OCI-LY7 (cell line): Measurements from ENCODE around the gene GTPBP4. TPM values are rescaled to one million over a fixed set of nuclear protein-coding genes. Genes with fewer than 3 reads are reported as not detected.

Source experiments
- BruUV-seq: library from RNA; stranded (reverse); fragments of 400-500 nt; replicated peaks from 2 replicates; lab custom pipeline; 2021; lab: Mats Ljungman, UMichigan
- CTCF ChIA-PET: fragments of 300-600 bp; sonication (Branson Sonifier 250); formaldehyde crosslinking; loops from one replicate; lab custom pipeline; 2022; ENCODE audit warnings: antibody characterized with exemption; ENCODE audit not compliant: unreplicated experiment; lab: Charles Lee
- POLR2A ChIA-PET: fragments of 300-600 bp; sonication (Branson Sonifier 250); formaldehyde crosslinking; loops from one replicate; lab custom pipeline; 2022; ENCODE audit warnings: antibody characterized with exemption; lab: Charles Lee
- DNase-seq: peaks from one replicate; pipeline ENCODE4 v3.0.0-alpha.2; 2015; ENCODE audit warnings: low spot score
- H2AFZ ChIP-seq: fragments of 200-600 bp; sonication (generic), shearing (Covaris generic); 2 replicates; pipeline ENCODE4 v1.6.1; 2014; ENCODE audit warnings: mild to moderate bottlenecking, antibody characterized with exemption, low read length, moderate library complexity
- H3K27ac ChIP-seq: fragments of 200-600 bp; sonication (generic); 2 replicates; pipeline ENCODE4 v1.5.1; 2014; ENCODE audit warnings: mixed run types, low read depth, mild to moderate bottlenecking, moderate library complexity, low read length, inconsistent platforms; ENCODE audit not compliant: poor library complexity, severe bottlenecking
- H3K36me3 ChIP-seq: fragments of 200-600 bp; sonication (generic); 2 replicates; pipeline ENCODE4 v1.6.1; 2014; ENCODE audit warnings: mild to moderate bottlenecking, antibody characterized with exemption, low read length, moderate library complexity, mixed read lengths; ENCODE audit not compliant: insufficient read depth
- H3K4me1 ChIP-seq: fragments of 200-600 bp; sonication (generic); 2 replicates; pipeline ENCODE4 v1.5.1; 2014; ENCODE audit warnings: mild to moderate bottlenecking, low read length; ENCODE audit not compliant: insufficient read depth, poor library complexity, severe bottlenecking
- H3K4me2 ChIP-seq: fragments of 200-600 bp; sonication (generic); 2 replicates; pipeline ENCODE4 v1.6.1; 2014; ENCODE audit warnings: mild to moderate bottlenecking, low read length
- H3K4me3 ChIP-seq: fragments of 200-600 bp; sonication (generic); 2 replicates; pipeline ENCODE4 v1.5.1; 2014; ENCODE audit warnings: mild to moderate bottlenecking, low read depth, low read length; ENCODE audit not compliant: poor library complexity, severe bottlenecking
- H3K79me2 ChIP-seq: fragments of 200-600 bp; sonication (generic); 2 replicates; pipeline ENCODE4 v1.6.1; 2016; ENCODE audit warnings: low read depth, mild to moderate bottlenecking, low read length, moderate library complexity, mixed read lengths; ENCODE audit not compliant: insufficient read depth
- H3K9me2 ChIP-seq: fragments of 200-600 bp; sonication (generic); 2 replicates; pipeline ENCODE4 v1.6.1; 2016; ENCODE audit warnings: mild to moderate bottlenecking, low read length, mixed read lengths; ENCODE audit not compliant: insufficient read depth
- H3K9me3 ChIP-seq: fragments of 200-600 bp; sonication (generic); 2 replicates; pipeline ENCODE4 v1.6.1; 2014; ENCODE audit warnings: mild to moderate bottlenecking, mixed run types, low read length, mixed read lengths
- H4K20me1 ChIP-seq: fragments of 200-600 bp; sonication (generic); 2 replicates; pipeline ENCODE4 v1.6.1; 2014; ENCODE audit warnings: mild to moderate bottlenecking, antibody characterized with exemption, low read length, moderate library complexity, mixed read lengths; ENCODE audit not compliant: insufficient read depth
- CTCF ChIP-seq: fragments of 200-600 bp; sonication (generic); conservative IDR thresholded peaks from 2 replicates; pipeline ENCODE4 v1.5.1; 2014; ENCODE audit warnings: mild to moderate bottlenecking, antibody characterized with exemption, low read length, moderate library complexity, mixed read lengths
- EZH2phosphoT487 ChIP-seq: fragments of 200-600 bp; sonication (generic); IDR thresholded peaks from 2 replicates; pipeline ENCODE4 v1.6.1; 2018; ENCODE audit warnings: low read depth, borderline replicate concordance, mild to moderate bottlenecking, mixed run types, antibody characterized with exemption, low read length, moderate library complexity, mixed read lengths
- intact Hi-C: fragments of 100-400 bp; cut with micrococcal nuclease; formaldehyde crosslinking; loops from one replicate; pipeline ENCODE4 v1.10.0; 2022; ENCODE audit not compliant: unreplicated experiment
- total RNA-seq, 2 experiments: library from RNA; depleted of rRNA in 1 of 2; stranded (reverse); fragments of >200 nt in 1 of 2; shearing (Covaris generic) in 1 of 2; gene quantifications; 2 replicates each; pipeline ENCODE4 v1.2.3, GENCODE V29; 2014 to 2022

GTPBP4 gene
- total RNA-seq, 2 experiments from 2014 or later = 61.0 to 108 TPM

GRCh38 chr10:976316-976715 is 11.9 kb upstream of the GTPBP4 start:
- peaks cover 25% of the 10 kb centered on the region for H3K9me3 ChIP-seq
- H3K27ac ChIP-seq = no peak overlapping the region
- H3K9me2 ChIP-seq = no peaks in the 10 kb centered on the region
- no peaks in the 10 kb centered on the region for H4K20me1 ChIP-seq
- H3K4me2 ChIP-seq = no peak overlapping the region
- ChIA-PET POLR2A (no interaction called here), CTCF (no interaction called here)
- intact Hi-C loops = no loop called here
- no peak overlapping the region for H2AFZ ChIP-seq
- no peak for DNase-seq
- no TSS peak for BruUV-seq
- no peaks in the 10 kb centered on the region for H3K79me2 ChIP-seq
- H3K36me3 ChIP-seq = no peaks in the 10 kb centered on the region; the same call in 1 of the 2 replicates
- TF ChIP-seq CTCF (no peak), EZH2phosphoT487 (no peak)
- no peaks in the 10 kb centered on the region for H3K4me1 ChIP-seq
- no peak overlapping the region for H3K4me3 ChIP-seq

- no TSS peak for BruUV-seq
- CTCF ChIA-PET = no interaction called here
- no peaks in the 10 kb centered on the region; the same call in 1 of the 2 replicates for H3K36me3 ChIP-seq
- H3K4me2 ChIP-seq = no peak overlapping the region
- no peak overlapping the region for H3K4me3 ChIP-seq
- no peaks in the 10 kb centered on the region for H3K9me2 ChIP-seq
- no peak overlapping the region for H2AFZ ChIP-seq
- POLR2A ChIA-PET = interaction anchor here (1.0 kb wide), 1 partner anchor 7 kb away, joined by 3 read pairs; no protein-coding TSS in a partner anchor
- peaks cover 25% of the 10 kb centered on the region for H3K9me3 ChIP-seq
- H3K79me2 ChIP-seq = no peaks in the 10 kb centered on the region
- H3K27ac ChIP-seq = no peak overlapping the region
- intact Hi-C loops = no loop called here
- H3K4me1 ChIP-seq = no peaks in the 10 kb centered on the region
- TF ChIP-seq EZH2phosphoT487 (no peak), CTCF (no peak)
- no peaks in the 10 kb centered on the region for H4K20me1 ChIP-seq
- DNase-seq = no peak
Observed at GRCh38 chr10:978826-979421, 9.3 kb upstream of the GTPBP4 start.

GRCh38 chr10:980468-981093 is 7.7 kb upstream of the GTPBP4 start:
- no peak for DNase-seq
- no TSS peak for BruUV-seq
- Histone ChIP-seq H3K9me3 (peaks cover 25% of the 10 kb centered on the region), H3K36me3 (no peaks in the 10 kb centered on the region; the same call in 1 of the 2 replicates), H3K4me3 (no peak overlapping the region), H2AFZ (no peak overlapping the region), H3K9me2 (no peaks in the 10 kb centered on the region), H3K79me2 (no peaks in the 10 kb centered on the region), H3K27ac (no peak overlapping the region), H3K4me1 (no peaks in the 10 kb centered on the region), H3K4me2 (no peak overlapping the region), H4K20me1 (no peaks in the 10 kb centered on the region)
- POLR2A ChIA-PET = no interaction called here
- CTCF ChIA-PET = no interaction called here
- TF ChIP-seq CTCF = no peak
- TF ChIP-seq EZH2phosphoT487 = no peak
- intact Hi-C loops = no loop called here
